NAMALWA (cell line): Measurements from ENCODE around the gene DOP1A.

Source experiments
- DNase-seq: peaks from one replicate; pipeline ENCODE4 v3.0.0-alpha.2; 2015; ENCODE audit warnings: low spot score

DOP1A gene

DNA sequence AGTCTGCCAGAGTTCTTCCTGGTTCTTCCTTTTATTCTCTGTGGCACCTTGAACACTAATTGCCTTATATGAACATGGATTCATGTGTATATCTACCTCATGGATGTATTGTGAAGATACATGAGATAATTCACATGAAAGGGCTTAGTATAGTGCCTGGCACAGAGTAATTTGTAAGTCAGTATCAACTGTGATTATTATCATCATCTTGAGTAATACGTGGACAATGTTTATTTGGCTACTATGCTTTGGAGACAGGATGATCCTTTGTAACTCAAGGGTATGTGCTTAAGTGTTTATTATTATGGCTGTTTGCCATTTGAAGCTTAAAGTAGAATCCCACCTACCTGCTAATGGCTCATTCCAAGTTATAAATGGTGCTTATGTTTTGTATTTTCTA is 16.0 kb downstream of the DOP1A start:
- no peak for DNase-seq

DNA sequence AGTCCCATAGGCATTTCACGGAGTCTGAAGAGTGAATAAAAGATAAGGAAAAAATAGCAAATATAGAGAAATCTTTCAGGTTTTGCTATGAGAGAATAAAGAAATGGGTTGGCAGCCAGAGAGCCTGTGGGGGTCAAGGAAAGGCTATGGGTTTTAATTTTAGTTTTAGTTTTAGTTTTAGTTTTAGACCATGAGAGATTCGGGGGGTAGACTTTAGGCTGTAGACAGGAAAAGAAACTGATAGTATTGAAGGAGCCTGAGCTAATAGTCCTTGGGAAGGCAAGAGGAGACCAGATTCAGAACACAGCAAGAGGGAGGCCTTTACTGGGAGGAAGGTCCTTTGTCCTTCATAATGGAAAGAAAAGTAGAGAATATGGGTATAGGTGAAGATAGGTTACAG is 19.3 kb downstream of the DOP1A start:
- DNase-seq, result no peak

DNA sequence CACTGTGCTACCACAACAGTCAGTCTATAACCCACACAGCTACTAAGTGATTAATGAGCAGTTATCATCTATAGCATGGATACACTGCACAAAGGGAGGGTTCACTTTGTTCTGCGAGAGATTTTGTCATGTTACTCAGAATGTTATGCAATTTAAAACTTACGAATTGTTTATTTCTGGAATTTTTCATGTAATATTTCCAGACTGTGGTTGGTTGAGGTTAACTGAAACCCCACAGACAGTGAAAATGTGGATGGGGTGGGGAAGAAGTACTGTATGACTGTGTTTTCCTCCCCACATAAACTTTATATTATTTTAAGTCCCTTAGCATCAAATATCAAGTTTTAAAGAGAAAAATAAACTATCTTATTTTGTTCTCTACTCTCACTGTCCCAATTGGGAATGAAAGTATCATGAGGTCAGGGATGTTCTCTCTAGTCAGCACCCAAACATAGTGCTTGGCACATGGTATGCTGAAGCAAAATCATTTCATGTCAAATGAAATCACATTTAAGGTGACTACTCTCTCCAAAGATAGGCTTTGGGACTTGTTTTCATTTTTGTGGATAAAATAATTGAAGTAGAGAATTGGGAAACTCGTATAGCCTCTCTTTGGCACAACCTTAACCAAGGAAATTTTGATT is 25.4 kb downstream of the DOP1A start:
- DNase-seq, result no peak

DNA sequence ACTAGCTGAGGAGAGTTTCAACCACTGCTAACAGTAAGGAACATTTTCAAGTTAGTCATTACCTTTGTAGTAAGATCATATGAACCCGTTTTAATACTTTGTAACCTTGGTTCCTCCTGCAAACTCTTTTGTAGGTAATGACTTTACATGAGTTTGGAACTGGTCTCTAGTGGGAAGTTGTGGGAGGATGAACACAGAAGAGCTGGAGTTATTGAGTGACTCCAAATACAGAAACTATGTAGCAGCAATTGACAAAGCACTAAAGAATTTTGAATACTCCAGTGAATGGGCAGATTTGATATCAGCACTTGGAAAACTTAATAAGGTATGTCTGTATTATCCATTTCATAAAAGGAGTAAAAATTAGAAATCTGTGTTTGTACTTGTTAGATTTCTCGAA is 29.3 kb downstream of the DOP1A start:
- DNase-seq, result no peak

DNA sequence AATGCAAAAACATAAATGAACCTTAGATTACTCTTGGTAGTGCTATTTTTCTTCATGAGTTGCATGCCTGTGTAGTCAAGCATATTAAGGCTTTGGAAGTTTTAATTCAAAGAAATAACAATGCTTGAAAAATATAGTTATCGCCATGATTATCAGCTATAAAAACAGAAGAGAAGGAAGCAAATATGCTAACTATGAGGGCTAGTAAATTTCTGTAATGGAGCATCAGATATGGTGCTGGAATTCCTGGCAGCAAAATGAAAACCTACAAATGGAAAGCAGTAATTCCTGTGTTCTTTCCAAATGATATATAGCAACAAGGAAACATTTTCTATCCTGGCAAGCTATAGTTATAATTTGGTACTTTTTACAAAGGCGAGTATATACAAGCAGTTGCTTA is 29.7 kb downstream of the DOP1A start:
- DNase-seq, result no peak

DNA sequence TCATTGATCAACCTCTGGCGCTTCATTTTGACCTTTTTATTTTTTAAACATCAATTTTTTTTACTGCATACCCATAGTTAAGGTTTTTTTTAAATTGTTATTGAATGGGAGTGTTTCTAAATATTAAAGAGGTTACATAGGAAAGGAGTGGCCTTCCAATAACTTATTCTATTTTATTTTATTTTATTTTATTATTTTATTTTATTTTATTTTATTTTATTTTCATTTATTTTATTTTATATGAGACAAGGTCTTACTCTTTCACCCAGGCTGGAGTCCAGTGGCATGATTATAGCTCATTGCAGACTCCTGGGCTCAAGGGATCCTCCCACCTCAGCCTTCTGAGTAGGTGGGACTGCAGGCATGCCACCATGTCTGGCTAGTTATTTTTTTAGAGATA is 30.2 kb downstream of the DOP1A start:
- no peak for DNase-seq

DNA sequence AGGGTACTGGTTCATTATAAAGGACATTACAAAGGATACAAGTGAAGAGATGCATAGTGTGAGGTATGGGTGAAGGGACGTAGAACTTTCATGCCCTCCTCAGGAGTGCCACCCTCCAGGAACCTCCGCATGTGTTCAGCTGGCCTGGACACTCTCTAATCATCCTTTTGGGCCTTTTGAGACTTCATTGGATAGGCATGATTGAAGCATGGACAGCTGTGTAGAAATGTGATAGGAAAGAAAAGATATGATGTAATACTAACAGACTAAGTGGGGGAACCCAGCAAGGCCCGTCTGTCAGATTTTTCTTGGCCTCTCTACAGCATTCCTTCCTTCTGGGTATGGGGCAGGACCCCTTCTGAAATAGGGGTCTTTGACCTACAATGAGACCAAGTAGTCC is 31.1 kb downstream of the DOP1A start:
- no peak for DNase-seq

DNA sequence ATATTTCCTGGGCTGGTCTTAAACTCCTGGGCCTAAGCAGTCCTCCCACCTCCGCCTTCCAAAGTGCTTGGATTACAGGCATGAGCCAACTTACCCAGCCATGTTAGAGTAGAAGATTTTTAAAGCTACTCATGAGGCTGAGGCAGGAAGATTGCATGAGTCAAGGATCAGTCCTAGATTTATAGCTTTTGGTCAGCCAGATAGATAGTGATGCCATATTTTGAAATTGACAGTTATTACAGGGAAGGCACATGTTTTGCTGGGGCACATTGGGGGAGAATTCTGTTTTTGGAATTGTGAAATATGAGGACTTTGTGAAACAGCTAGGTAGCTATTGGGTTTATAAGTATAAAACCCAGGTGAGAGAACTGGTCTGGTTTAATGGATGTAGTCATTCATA is 40.9 kb downstream of the DOP1A start:
- DNase-seq, result no peak

DNA sequence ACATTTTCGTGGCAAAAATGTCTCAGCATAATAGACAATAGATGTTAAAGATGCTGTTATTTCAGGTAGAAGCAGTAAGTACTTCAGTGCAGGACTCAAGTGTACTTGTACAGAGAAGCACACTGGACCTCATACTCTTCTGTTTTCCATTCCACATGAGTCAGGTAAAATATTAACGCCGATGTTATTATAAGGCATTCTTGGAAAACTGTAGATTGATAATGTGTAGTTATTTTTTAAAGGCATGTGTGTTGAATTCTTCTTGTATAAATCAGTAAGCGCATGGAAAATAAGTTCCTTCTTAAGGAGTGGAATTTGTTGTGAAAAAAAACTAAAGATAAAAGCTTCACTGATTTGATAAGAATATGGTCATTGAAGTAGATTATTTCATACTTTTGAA is 45.8 kb downstream of the DOP1A start:
- no peak for DNase-seq

DNA sequence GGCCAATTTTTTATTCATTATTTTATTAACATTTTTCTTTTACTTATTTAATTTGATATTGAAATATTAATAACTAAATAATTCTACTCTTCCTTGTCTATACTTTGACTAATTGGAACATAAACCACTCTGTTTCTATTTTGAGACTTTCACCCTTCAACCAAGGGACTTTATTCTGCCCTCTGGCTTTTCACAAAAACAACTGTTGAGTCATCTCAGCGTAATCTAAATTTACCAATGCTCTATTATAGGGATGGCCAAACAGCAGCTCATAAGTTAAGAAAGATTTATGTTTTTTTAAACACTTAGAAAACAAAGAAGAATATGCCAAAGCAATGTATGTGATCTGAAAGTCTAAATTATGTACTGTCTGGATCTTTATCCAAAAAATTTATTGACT is 46.7 kb downstream of the DOP1A start:
- no peak for DNase-seq

DNA sequence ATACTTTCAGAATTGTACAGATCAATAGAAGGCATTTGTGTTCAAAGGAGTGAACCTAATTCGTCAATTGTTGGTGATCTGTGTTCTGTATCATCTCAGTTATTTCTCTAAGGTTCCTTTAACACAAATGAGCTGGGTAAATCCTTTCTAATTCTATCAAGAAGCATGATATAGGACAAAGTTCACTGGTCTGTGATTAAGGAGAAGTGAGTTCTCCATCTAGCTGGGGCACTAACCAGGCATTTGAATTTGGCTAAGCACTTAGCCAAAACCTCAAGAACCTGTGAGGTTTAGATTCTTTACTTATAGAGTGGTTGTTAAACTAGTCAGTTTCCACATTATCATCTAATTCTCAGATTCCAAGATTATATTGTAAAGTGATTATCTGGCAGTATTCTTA is 50.3 kb downstream of the DOP1A start:
- DNase-seq, result no peak

DNA sequence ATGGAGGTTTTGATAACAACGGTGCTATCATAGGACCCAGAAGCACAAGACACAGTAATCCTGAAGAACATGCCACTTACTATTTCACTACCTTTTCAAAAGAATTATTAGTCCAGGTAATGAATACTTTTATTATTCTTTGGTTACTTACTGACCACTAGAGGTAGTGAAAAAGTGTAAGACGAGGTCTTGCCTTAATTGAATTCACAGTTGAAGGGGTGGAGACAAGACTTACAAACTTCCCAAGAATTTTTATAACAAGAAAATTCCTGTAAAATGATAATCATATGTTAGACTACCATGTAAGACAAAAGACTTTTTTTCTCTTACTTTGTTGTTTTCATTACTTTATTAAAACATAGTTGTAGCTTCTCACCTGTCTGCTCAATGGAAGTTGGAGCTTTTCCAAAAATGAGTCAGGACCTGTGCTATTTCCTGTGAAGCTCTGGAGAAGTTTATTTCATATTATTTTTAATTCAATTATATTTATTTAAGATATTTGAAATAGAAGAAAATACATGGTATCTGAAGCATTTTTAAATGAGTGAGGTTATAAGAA is 52.4 kb downstream of the DOP1A start:
- DNase-seq, result no peak

DNA sequence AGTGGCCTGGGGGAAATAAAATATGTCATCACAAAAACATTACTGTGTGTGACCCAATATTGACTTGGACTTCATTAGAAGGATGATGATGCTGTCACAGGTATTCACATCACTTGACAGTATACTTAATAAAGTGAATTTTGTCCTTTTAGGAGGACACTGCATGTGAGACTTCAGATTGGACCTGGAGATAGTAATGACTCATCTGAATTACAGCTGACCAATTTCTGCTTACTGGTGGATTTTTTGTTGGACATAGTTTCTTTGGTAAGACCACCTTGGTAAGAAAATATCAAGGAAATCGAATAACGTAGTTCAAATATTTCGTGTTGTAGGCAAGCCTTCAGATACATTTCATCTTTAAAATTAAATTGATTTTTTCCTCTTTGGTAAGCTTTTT is 57.1 kb downstream of the DOP1A start:
- DNase-seq, result no peak

DNA sequence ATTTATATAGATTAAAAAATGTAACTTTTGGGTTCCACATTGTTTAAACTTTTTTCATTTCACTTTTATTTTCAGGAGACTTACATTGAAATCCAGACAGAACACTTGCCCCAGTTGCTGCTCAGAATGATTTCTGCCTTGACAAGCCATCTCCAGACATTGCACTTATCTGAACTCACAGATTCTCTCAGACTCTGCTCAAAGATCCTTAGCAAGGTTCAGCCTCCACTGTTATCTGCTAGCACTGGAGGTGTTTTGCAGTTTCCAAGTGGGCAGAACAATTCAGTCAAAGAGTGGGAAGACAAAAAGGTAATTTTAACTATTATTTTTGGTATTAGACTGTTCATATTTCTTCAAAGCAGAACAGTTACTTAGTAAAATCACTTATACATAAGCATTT is 58.0 kb downstream of the DOP1A start:
- no peak for DNase-seq

DNA sequence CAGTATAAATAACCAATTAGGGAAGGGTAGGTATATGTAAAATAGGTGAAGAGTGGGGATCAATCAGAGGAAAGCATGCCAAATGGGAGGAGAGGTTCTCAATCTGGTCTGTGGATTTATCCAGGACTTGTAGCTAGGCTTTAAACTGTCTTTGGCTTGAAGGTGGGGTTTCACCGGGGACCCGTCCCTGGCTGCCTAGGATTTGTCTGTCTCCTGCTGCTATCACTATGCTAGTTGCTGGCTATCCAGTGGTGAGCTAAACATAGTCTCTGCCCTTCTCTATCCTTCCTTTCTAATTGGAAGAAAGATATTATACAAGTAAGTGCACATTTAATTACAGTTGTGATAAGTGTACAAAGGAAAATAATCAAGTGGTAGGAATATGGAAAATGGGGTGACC is 58.8 kb downstream of the DOP1A start:
- no peak for DNase-seq

DNA sequence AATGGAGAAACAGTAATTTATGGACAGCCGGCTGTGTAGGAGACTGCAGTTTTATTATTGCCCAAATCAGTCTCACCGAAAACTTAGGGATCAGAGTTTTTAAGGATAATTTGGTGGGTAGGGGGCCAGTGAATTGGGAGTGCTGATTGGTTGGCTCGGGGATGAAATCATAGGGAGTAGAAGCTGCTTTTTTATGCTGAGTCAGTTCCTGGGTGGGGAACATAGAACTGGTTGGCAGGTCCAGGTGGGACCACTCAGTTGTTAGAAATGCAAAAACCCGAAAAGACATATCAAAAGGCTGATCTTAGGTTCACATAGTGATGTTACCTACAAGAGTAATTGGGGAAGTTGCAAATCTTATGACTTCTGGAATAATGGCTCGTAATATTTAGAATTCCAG is 59.3 kb downstream of the DOP1A start:
- no peak for DNase-seq

DNA sequence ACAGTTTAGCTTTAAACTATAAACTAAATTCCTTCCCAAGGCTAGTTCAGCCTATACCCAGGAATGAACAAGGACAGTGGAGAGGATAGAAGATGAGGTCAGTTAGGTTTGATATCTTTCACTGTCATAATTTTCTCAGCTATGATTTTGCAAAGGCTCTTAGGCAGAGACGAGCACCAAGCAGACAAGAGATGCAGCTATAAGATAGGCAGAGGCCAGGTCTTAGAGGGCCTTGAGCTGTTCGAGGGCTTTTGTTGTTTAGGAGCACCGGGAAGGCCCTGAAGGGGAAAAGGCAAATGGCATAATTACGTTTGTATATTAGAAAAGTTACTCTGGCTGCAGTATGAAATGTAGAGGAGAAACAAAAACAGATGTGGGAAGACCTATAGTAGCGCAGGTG is 59.8 kb downstream of the DOP1A start:
- no peak for DNase-seq

DNA sequence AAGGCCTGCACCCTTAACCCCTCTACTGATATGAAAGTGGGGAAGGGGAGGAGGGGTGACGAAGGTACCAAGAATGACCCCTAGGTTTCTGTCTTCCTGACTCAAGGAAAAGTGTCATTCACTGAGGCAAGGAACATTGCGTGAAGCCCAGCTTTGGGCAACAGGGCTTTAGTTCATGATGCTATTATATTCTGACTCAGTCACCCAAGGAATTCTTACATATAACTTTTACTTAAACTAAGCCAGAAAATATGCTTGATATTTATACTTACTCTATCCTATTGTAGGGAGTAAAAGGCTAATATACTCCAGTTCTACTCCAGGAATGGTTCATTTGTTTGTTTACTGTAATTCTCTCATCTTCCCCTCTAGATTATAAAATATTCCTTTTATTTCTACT is 60.5 kb downstream of the DOP1A start:
- DNase-seq, result no peak

DNA sequence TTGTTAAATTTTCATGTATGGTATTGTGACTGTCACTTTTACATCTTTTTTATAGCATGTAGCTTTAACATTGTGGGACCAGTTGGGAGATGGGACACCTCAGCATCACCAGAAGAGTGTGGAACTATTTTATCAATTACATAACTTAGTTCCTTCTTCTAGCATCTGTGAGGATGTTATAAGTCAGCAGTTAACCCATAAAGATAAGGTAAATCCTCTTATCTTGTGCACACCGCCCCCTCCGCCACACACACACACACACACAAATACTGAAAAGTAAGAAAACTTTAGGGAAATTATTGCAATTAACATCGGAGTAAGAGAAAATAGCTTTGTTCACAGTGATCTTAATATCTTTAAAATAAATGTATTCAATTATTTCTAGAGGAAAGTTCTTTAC is 64.7 kb downstream of the DOP1A start:
- DNase-seq, result no peak

DNA sequence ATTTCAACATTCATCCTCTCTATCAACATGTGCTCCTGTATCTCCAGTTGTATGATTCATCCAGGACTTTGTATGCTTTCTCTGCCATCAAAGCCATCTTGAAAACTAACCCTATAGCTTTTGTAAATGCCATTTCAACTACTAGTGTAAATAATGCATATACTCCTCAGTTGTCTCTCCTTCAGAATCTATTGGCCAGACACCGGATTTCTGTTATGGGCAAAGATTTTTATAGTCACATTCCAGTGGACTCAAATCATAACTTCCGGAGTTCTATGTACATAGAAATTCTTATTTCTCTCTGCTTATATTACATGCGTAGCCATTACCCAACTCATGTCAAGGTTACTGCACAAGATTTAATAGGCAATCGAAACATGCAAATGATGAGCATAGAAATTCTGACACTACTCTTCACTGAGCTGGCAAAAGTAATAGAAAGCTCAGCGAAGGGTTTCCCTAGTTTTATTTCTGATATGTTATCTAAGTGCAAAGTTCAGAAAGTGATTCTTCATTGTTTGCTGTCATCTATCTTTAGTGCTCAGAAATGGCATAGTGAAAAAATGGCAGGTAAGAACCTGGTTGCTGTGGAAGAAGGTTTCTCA is 70.7 kb downstream of the DOP1A start:
- no peak for DNase-seq

DNA sequence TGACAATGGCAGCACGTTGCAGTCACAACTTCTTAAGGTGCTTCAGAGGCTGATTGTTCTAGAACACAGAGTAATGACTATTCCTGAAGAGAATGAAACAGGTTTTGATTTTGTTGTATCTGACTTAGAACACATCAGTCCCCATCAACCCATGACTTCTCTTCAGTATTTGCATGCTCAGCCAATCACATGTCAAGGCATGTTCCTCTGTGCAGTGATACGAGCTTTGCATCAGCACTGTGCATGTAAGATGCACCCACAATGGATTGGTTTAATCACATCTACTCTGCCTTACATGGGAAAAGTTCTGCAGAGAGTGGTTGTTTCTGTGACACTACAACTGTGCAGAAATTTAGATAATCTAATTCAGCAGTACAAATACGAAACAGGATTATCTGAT is 71.3 kb downstream of the DOP1A start:
- DNase-seq, result no peak

DNA sequence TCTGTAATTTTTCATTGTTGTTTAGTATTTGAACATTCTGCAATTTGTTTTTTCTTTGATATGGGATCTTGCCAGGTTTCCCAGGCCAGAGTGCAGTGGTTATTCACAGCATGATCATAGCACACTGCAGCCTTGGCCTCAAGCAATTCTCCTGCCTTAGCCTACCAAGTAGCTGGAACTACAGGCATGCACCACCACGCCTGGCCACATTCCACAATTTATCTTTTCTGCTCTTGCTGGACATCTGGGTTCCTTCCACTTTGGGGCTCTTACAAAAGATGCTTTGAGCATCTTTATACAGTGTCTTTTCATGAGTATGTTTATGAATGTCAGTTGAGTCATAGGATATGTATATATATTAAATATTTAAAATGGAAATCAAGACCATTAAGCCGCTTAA is 83.6 kb downstream of the DOP1A start:
- no peak for DNase-seq

DNA sequence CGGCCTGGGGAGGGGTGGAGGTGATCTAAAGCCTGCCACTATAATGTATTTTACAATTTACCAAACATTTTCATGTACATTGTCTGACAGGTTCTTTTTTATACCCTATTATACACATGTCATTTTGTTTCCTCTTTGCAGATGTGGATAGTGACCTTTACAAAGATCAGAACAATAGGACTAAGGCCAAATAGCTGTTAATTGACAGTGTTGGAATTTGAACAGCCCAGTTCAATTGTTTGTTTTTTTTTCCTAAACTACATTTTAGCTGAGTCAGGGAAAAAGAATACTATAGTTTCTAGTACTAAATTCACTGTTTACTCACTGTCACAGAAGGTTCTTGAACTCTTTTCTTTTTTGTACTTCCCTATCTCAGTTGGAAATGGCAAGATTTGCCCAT is 85.4 kb downstream of the DOP1A start:
- no peak for DNase-seq

DNA sequence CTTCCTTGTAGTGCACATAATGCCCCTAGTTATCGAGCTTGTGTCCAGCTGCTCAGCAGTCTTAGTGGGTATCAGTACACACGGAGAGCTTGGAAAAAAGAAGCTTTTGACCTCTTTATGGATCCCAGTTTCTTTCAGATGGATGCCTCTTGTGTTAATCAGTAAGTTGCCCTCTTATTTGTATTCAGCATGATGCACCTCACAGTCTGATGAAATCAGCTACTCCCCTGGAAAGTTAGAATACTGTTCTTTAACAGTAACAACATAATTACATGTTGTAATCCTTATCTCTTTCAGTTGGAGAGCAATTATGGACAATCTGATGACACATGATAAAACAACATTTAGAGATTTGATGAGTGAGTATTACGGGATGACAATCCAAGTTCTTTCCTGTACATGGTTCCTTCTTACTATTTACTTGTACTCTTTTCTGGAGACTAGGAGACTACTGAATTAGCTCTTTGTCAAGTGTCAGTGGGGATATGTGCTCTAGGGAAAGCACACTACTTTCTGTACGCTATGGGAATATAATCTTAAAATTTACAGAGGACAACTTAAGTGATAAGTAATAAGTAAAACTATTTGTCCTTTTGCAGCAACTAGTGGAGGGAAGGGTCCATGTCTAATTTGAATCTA is 86.5 kb downstream of the DOP1A start:
- no peak for DNase-seq
